KMS-11 (cell line): ENCODE results near the gene CHL1.

Source experiments
- H2AFZ ChIP-seq: fragments of 200-600 bp; sonication (generic); 2 replicates; pipeline ENCODE4 v1.6.1; 2016; ENCODE audit warnings: antibody characterized with exemption, mixed run types, low read depth
- H3K27ac ChIP-seq: fragments of 200-600 bp; sonication (generic); 2 replicates; pipeline ENCODE4 v1.6.1; 2016; ENCODE audit warnings: mild to moderate bottlenecking, mixed run types
- H3K27me3 ChIP-seq: fragments of 200-600 bp; sonication (generic); 2 replicates; pipeline ENCODE4 v1.6.1; 2017; ENCODE audit warnings: mild to moderate bottlenecking, low read depth, mixed run types, moderate library complexity; ENCODE audit not compliant: insufficient read depth
- H3K36me3 ChIP-seq: fragments of 200-600 bp; sonication (generic); 2 replicates; pipeline ENCODE4 v1.6.1; 2017; ENCODE audit warnings: mild to moderate bottlenecking, mixed run types; ENCODE audit not compliant: insufficient read depth
- H3K4me1 ChIP-seq: fragments of 200-600 bp; sonication (generic); 2 replicates; pipeline ENCODE4 v1.6.1; 2016; ENCODE audit warnings: mild to moderate bottlenecking, low read depth, mixed run types; ENCODE audit not compliant: poor library complexity, severe bottlenecking
- H3K4me2 ChIP-seq: fragments of 200-600 bp; sonication (generic); 2 replicates; pipeline ENCODE4 v1.7.0; 2016; ENCODE audit warnings: mild to moderate bottlenecking, mixed run types
- H3K4me3 ChIP-seq: fragments of 200-600 bp; sonication (generic); IDR thresholded peaks from 2 replicates; pipeline ENCODE4 v1.6.1; 2017; ENCODE audit warnings: low read depth, low read length, mixed read lengths; ENCODE audit not compliant: insufficient read depth
- H3K79me2 ChIP-seq: fragments of 200-600 bp; sonication (generic); 2 replicates; pipeline ENCODE4 v1.6.1; 2016; ENCODE audit warnings: low read depth, mixed run types; ENCODE audit not compliant: insufficient read depth
- H3K9ac ChIP-seq: fragments of 200-600 bp; sonication (generic); 2 replicates; pipeline ENCODE4 v1.6.1; 2016; ENCODE audit warnings: mild to moderate bottlenecking, mixed run types
- H4K20me1 ChIP-seq: fragments of 200-600 bp; sonication (generic); 2 replicates; pipeline ENCODE4 v1.6.1; 2016; ENCODE audit warnings: mild to moderate bottlenecking, mixed run types; ENCODE audit not compliant: insufficient read depth
- TF ChIP-seq, protein P1 (sequence below): fragments of 200-600 bp; sonication (generic); conservative IDR thresholded peaks from 2 replicates; pipeline ENCODE4 v1.6.1; 2017; ENCODE audit warnings: low read depth, mild to moderate bottlenecking, antibody characterized with exemption, low read length, moderate library complexity, mixed read lengths

The CHL1 gene

DNA sequence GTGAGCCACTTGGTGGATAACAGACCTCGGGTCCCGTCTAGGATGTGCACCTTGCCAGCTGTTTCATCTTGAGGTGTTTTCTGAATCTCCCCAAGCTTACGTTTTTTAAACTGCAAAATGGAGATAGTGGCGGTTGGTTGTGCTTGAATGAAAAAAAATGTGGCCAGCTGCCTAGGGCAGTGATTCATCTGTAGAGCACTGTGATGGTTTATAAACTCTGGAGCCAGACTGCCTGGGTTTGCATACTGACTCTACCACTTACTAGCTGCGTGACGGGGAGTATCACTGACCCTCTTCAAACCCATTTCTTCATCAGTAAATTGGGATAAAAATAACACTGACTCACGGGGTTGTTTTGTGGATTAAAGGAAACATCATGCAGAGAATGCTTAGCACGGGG, 159.1 kb downstream of the CHL1 start:
- H3K4me1 ChIP-seq, result no peaks in the 10 kb centered on the region
- no peaks in the 10 kb centered on the region for H3K79me2 ChIP-seq
- H3K4me2 ChIP-seq, result no peak overlapping the region
- H2AFZ ChIP-seq, result no peak overlapping the region
- no peaks in the 10 kb centered on the region for H3K36me3 ChIP-seq
- no peak overlapping the region for H3K9ac ChIP-seq
- TF ChIP-seq, protein P1, sequence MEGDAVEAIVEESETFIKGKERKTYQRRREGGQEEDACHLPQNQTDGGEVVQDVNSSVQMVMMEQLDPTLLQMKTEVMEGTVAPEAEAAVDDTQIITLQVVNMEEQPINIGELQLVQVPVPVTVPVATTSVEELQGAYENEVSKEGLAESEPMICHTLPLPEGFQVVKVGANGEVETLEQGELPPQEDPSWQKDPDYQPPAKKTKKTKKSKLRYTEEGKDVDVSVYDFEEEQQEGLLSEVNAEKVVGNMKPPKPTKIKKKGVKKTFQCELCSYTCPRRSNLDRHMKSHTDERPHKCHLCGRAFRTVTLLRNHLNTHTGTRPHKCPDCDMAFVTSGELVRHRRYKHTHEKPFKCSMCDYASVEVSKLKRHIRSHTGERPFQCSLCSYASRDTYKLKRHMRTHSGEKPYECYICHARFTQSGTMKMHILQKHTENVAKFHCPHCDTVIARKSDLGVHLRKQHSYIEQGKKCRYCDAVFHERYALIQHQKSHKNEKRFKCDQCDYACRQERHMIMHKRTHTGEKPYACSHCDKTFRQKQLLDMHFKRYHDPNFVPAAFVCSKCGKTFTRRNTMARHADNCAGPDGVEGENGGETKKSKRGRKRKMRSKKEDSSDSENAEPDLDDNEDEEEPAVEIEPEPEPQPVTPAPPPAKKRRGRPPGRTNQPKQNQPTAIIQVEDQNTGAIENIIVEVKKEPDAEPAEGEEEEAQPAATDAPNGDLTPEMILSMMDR, result no peak
- H3K27me3 ChIP-seq, result no peaks in the 10 kb centered on the region
- H3K27ac ChIP-seq, result no peak overlapping the region
- no peak overlapping the region for H3K4me3 ChIP-seq
- H4K20me1 ChIP-seq, result no peaks in the 10 kb centered on the region

DNA sequence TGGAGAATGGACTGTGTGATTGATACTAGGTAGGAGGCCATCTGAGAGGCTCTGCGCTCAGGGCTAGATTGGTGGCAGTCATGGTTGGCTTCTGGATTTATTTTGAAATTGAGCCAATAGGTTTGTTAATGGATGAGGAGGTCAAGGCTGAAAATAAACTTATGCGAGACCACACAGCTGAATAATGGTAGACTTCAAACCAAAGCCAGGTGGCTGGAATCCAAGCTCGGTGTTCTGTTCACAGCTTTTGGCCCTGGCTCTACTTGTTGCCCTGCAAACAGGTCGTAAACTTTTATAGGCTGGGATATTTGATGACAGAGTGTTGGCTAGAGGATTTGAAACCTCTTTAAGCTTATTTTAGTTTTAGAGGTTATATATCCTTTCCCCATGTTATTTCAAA, 160.4 kb downstream of the CHL1 start:
- TF ChIP-seq, protein P1, result no peak
- H3K4me3 ChIP-seq, result no peak overlapping the region
- no peak overlapping the region for H3K27ac ChIP-seq
- no peak overlapping the region for H2AFZ ChIP-seq
- no peaks in the 10 kb centered on the region for H4K20me1 ChIP-seq
- H3K9ac ChIP-seq, result no peak overlapping the region
- no peaks in the 10 kb centered on the region for H3K4me1 ChIP-seq
- no peaks in the 10 kb centered on the region for H3K79me2 ChIP-seq
- no peak overlapping the region for H3K4me2 ChIP-seq
- no peaks in the 10 kb centered on the region for H3K27me3 ChIP-seq
- no peaks in the 10 kb centered on the region for H3K36me3 ChIP-seq

DNA sequence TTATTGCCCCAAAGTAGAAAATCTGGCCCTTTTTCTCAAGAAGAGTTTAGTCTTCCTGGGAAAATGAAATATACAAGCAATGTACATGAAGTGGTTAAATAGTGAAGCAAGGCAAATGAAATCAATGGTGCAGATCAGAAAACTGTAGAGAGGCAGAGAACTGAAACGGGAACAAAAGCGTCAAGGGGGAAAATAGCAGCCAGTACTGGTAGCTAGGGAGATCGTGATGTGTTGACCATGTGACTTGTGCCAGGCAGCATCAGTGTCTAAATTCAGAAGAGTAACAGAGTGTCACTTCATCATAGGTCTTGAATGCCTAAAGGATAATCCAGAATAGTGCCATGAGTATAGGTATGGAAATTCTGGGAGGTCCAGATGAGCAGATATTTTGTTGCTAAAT, 163.1 kb downstream of the CHL1 start:
- no peak overlapping the region for H3K4me2 ChIP-seq
- H3K27ac ChIP-seq, result no peak overlapping the region
- TF ChIP-seq, protein P1, result no peak
- no peak overlapping the region for H3K9ac ChIP-seq
- H3K4me3 ChIP-seq, result no peak overlapping the region
- no peaks in the 10 kb centered on the region for H3K36me3 ChIP-seq
- H3K79me2 ChIP-seq, result no peaks in the 10 kb centered on the region
- H3K27me3 ChIP-seq, result no peaks in the 10 kb centered on the region
- no peaks in the 10 kb centered on the region for H3K4me1 ChIP-seq
- H4K20me1 ChIP-seq, result no peaks in the 10 kb centered on the region
- H2AFZ ChIP-seq, result no peak overlapping the region

DNA sequence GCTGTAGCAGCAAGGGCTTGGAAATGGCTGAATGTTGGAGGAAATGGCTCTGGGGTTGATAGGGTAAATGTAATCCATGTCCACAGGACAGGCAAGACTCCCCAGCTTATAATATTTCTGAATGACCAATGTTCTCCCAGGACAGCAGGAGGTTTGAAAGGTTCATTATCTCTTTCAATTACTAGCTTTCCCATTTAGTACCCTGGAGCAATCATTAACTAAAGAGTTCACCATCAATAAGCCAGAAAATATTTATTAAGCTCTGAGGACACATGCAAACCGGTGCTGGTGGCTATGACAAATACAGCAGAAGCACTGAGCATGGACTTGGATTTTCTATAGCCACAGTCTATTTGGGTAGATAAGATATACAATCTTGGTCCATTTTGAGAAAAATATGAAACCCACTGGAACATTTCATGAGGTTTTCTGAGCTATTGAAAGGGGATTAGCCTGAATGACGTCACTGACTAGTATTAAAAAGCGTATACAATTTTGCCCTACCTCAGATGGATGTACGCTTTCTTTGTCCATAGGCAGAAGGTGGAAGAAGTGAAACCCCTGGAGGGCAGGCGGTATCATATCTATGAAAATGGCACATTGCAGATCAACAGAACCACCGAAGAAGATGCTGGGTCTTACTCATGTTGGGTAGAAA, 166.2 kb downstream of the CHL1 start:
- H3K27me3 ChIP-seq, result no peaks in the 10 kb centered on the region

More for the DNA sequence above, 166.2 kb downstream of the CHL1 start:
- TF ChIP-seq, protein P1, result no peak
- no peak overlapping the region for H3K4me3 ChIP-seq
- H3K4me2 ChIP-seq, result no peak overlapping the region
- H3K9ac ChIP-seq, result no peak overlapping the region
- H4K20me1 ChIP-seq, result no peaks in the 10 kb centered on the region
- H2AFZ ChIP-seq, result no peak overlapping the region
- no peaks in the 10 kb centered on the region for H3K4me1 ChIP-seq
- no peaks in the 10 kb centered on the region for H3K36me3 ChIP-seq
- no peak overlapping the region for H3K27ac ChIP-seq
- H3K79me2 ChIP-seq, result no peaks in the 10 kb centered on the region
